PFSK-1 (cell line): ENCODE data around the gene GOLPH3.

ENCODE experiments used
- FOXP2 ChIP-seq: optimal IDR thresholded peaks from 2 replicates; pipeline ENCODE3; 2011; ENCODE audit warnings: borderline replicate concordance, control low read depth, inconsistent platforms; ENCODE audit not compliant: insufficient read depth; ENCODE audit errors: extremely low read length, extremely low read depth
- POLR2AphosphoS5 ChIP-seq: IDR thresholded peaks from 2 replicates; pipeline ENCODE4 v1.6.1; 2012; ENCODE audit warnings: low read depth, mild to moderate bottlenecking, control low read depth, low read length, moderate library complexity
- REST ChIP-seq, 2 experiments: IDR thresholded peaks; 2 replicates each; pipeline versions ENCODE4 v1.6.1 to v1.8.0; 2011 to 2012; ENCODE audit warnings: low read depth in 2 of 2, low read length in 2 of 2, control low read depth in 1 of 2, inconsistent platforms in 1 of 2, mild to moderate bottlenecking in 1 of 2, moderate library complexity in 1 of 2; ENCODE audit not compliant: insufficient read depth in 1 of 2
- SIN3A ChIP-seq: IDR thresholded peaks from 2 replicates; pipeline ENCODE4 v1.6.1; 2012; ENCODE audit warnings: mild to moderate bottlenecking, low read length, moderate library complexity, borderline replicate concordance; ENCODE audit not compliant: insufficient read depth
- TAF1 ChIP-seq: IDR thresholded peaks from 2 replicates; pipeline ENCODE4 v1.6.1; 2012; ENCODE audit warnings: low read length, control low read depth, borderline replicate concordance; ENCODE audit not compliant: insufficient read depth

GOLPH3 gene

GRCh38 chr5:32131604-32132003 is 42.5 kb downstream of the GOLPH3 start:
- no peak for TF ChIP-seq FOXP2
- TF ChIP-seq SIN3A, result no peak
- no peak for TF ChIP-seq REST (IDR thresholded peaks at IDR 0.05; ENCODE audit: insufficient read depth in 1 of 2, low read depth in 2 of 2, low read length in 2 of 2)
- no peak for TF ChIP-seq POLR2AphosphoS5
- TF ChIP-seq TAF1, result no peak

- no peak for TF ChIP-seq SIN3A
- TF ChIP-seq POLR2AphosphoS5, result no peak
- no peak for TF ChIP-seq FOXP2
- no peak for TF ChIP-seq REST (IDR thresholded peaks at IDR 0.05; ENCODE audit: insufficient read depth in 1 of 2, low read depth in 2 of 2, low read length in 2 of 2)
- TF ChIP-seq TAF1, result no peak
Observed at GRCh38 chr5:32130865-32131264, 43.3 kb downstream of the GOLPH3 start.

DNA sequence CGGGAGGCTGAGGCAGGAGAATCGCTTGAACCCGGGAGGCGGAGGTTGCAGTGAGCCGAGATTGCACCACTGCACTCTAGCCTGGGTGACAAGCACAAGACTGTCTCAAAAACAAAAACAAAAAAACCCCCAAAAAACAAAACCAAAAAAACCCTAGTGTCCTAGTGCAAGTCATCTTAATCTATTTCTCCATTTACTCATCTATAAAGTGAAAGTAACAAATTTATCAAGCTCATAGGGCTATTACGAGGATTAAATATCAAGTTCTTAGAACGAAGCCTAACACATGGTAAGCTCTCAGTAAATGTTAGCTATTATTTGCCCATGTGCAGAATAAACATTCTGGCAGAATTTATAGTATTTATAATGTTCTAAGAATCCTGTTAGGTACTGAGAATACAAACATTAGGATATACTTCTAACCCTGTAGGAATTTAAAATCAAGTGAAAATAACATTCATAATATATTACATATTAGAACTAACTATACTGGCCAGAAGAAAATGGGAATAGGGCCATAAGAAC is 45.0 kb downstream of the GOLPH3 start:
- TF ChIP-seq TAF1 (no peak), SIN3A (no peak), FOXP2 (no peak), POLR2AphosphoS5 (no peak), REST (IDR thresholded peaks at IDR 0.05; ENCODE audit: insufficient read depth in 1 of 2, low read depth in 2 of 2, low read length in 2 of 2) (no peak)

GRCh38 chr5:32127711-32128110 is 46.4 kb downstream of the GOLPH3 start:
- TF ChIP-seq FOXP2 (no peak), REST (IDR thresholded peaks at IDR 0.05; ENCODE audit: insufficient read depth in 1 of 2, low read depth in 2 of 2, low read length in 2 of 2) (no peak), SIN3A (no peak), TAF1 (no peak), POLR2AphosphoS5 (no peak)

DNA sequence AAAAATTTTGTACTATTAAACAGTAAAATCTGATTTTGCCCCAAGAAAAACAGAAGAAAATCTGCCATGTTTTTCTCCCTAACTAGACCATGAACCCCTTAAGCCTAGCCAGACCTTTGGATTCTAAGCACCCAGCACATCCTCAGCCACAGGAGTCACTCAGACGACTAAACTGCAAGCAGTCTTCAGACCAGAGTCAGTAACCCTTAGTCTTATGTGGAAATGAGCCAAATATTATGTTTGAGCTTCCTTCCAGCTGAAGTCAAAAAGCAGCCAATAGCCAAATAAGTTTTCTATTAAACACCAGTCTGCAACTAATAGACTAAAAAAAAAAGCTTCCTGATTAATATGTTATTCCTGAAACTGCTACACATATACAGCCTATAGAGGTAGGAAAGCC is 47.4 kb downstream of the GOLPH3 start:
- TF ChIP-seq SIN3A (no peak), TAF1 (no peak), REST (IDR thresholded peaks at IDR 0.05; ENCODE audit: insufficient read depth in 1 of 2, low read depth in 2 of 2, low read length in 2 of 2) (no peak), POLR2AphosphoS5 (no peak), FOXP2 (no peak)
